Adrenal gland (tissue), 12 donors: Measurements from ENCODE around the gene WNT10A. TPM values are rescaled to one million over a fixed set of nuclear protein-coding genes. Genes with fewer than 3 reads are reported as not detected.

Source experiments
- DNase-seq, 7 donors: peaks; one replicate each; pipeline ENCODE4 v3.0.0-alpha.2; 2019 to 2020
- H3K27ac ChIP-seq, 5 donors: fragments of 200-600 bp; sonication (generic) in 4 of 5; 1 replicate in 3 of 5; 2 replicates in 2 of 5; pipeline versions ENCODE4 v1.5.1 to v1.8.0; 2016 to 2020; ENCODE audit warnings: mild to moderate bottlenecking in 1 of 5
- H3K27me3 ChIP-seq: fragments of 200-600 bp; 2 replicates; pipeline ENCODE4 v1.8.0; 2021
- H3K36me3 ChIP-seq, 2 donors: fragments of 200-600 bp; replicated peaks in 1 of 2; 1 replicate in 1 of 2; 2 replicates in 1 of 2; pipeline versions ENCODE4 v1.5.1 to v1.8.0; 2018 to 2022
- H3K4me1 ChIP-seq, 2 donors: fragments of 200-600 bp; replicated peaks in 1 of 2; 1 replicate in 1 of 2; 2 replicates in 1 of 2; pipeline versions ENCODE4 v1.5.1 to v1.8.0; 2018 to 2021
- H3K4me3 ChIP-seq, 4 donors: fragments of 200-600 bp; sonication (generic) in 3 of 4; one replicate each; pipeline ENCODE4 v1.5.1; 2016 to 2018
- H3K9me3 ChIP-seq, 3 donors: fragments of 200-600 bp; sonication (generic) in 1 of 3; replicated peaks in 1 of 3; 1 replicate in 2 of 3; 2 replicates in 1 of 3; pipeline versions ENCODE4 v1.5.1 to v1.8.0; 2016 to 2021
- POLR2A ChIP-seq, 2 donors: fragments of 450-650 bp; IDR thresholded peaks; one replicate each; pipeline ENCODE4 v1.6.1; 2017; ENCODE audit warnings: antibody characterized with exemption in 2 of 2, mild to moderate bottlenecking in 2 of 2, moderate library complexity in 1 of 2
- WGBS, 4 donors: extraction: QIAGEN DNeasy Blood & Tissue Kit in 2 of 4; methylation state at CpG; one replicate each; pipeline versions ENCODE4 v1.1.5 to v1.1.7; 2013 to 2017; 5-methylcytosine and 5-hydroxymethylcytosine counted together
- intact Hi-C, 2 donors: fragments of 100-400 bp; cut with DNase I; formaldehyde crosslinking; loops; one replicate each; pipeline versions ENCODE4 v1.14.1 to v1.15.0; 2022 to 2023
- polyA plus RNA-seq, 3 donors: library from polyadenylated mRNA; stranded (reverse); fragments of 200-250 nt in 2 of 3; fragments of 350-450 nt in 1 of 3; fragmentation: Illumina TruSeq in 1 of 3; extraction: RNeasy Lipid Tissue Mini Kit (QIAGEN cat#74804) in 1 of 3; gene quantifications; one replicate each; pipeline ENCODE4 v1.2.3, GENCODE V29; 2013 to 2014
- total RNA-seq, 9 donors: library from RNA; depleted of rRNA in 4 of 9; stranded (reverse); fragments of >200 nt in 4 of 9; fragments of 120-200 nt in 1 of 9; fragmentation: NEBNext Ultra II Directional in 1 of 9; extraction: Animal tissue kit (Norgen Biotek cat#: 25700) in 1 of 9; gene quantifications; one replicate each; pipeline versions ENCODE4 v1.1.0 to v1.2.4, GENCODE V29; 2013 to 2023
- TF ChIP-seq, protein P1 (sequence below), 6 experiments: fragments of 450-650 bp in 4 of 6; fragments of 200-600 bp in 2 of 6; sonication (generic) in 1 of 6; IDR thresholded peaks; 1 replicate in 5 of 6; 2 replicates in 1 of 6; pipeline versions ENCODE4 v1.5.1 to v1.8.0; 2016 to 2021; ENCODE audit warnings: antibody characterized with exemption in 6 of 6, mild to moderate bottlenecking in 2 of 6, moderate library complexity in 1 of 6
- donor health status: healthy with polysubstance abuse.
- donor health status: Bipolar disorder and iron deficiency.
- donor health status: DM: yes; HTN: yes; CAD: no.
- donor health status: DM: no; HTN: no; CAD: no.
- donor health status: DM: no; HTN: no; CAD: no.
- donor health status: DM: yes; HTN: yes; CAD: no.

The WNT10A gene
- total and polyA plus RNA-seq, 12 donors: 0.07 to 0.43 (median 0.19) TPM; not detected in 8

DNA sequence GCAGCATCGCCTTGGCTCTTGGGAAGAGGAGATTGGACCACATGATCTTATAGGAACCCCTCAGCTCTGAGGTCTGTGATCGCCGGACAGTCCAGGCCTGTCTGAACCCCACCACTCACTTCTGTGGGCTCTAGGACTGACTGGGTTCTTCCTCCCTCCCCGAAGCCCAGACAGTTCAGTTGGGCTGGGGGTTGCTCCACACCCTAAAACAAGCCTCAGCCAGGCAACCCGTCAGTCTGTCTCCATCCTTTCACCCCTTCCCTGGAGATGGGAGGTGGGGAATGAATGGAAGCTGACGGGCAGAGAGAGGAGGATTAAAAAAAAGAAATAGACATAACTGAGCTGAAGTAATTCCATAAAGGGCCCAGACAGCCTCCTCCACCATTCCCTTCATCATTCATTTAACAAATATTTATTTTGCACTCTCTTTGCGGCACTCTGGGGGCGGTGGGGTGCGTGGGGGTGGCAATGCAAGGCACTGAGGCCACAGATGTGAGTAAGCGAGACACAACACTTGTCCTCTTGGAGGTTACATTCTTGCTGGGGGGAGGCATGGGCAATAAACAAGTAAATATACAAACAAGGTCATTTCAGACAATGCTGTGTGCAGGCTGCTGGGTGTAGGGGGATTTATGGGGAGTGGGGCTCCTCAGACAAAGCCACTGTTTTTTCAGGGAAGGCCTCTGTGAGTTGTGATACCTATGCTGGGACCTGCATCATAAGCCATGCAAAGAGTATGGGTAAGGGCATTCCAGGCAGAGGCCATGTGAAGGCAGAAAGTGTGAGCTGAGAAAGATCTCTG, 12.9 kb downstream of the WNT10A start:
- no peaks in the 10 kb centered on the region for H3K9me3 ChIP-seq
- TF ChIP-seq, protein P1, sequence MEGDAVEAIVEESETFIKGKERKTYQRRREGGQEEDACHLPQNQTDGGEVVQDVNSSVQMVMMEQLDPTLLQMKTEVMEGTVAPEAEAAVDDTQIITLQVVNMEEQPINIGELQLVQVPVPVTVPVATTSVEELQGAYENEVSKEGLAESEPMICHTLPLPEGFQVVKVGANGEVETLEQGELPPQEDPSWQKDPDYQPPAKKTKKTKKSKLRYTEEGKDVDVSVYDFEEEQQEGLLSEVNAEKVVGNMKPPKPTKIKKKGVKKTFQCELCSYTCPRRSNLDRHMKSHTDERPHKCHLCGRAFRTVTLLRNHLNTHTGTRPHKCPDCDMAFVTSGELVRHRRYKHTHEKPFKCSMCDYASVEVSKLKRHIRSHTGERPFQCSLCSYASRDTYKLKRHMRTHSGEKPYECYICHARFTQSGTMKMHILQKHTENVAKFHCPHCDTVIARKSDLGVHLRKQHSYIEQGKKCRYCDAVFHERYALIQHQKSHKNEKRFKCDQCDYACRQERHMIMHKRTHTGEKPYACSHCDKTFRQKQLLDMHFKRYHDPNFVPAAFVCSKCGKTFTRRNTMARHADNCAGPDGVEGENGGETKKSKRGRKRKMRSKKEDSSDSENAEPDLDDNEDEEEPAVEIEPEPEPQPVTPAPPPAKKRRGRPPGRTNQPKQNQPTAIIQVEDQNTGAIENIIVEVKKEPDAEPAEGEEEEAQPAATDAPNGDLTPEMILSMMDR (IDR thresholded peaks at IDR 0.05): no peak
- TF ChIP-seq POLR2A (IDR thresholded peaks at IDR 0.05): no peak
- DNase-seq: no peak
- peak overlapping the region in 1 of 4 donors; percentile 49 for H3K4me3 ChIP-seq
- WGBS, 4 donors: 42 to 56% (median 45%) methylated on average over 6 to 10 of the region's 10 CpGs
- intact Hi-C loops: no loop called here
- H3K4me1 ChIP-seq: peaks cover 6 to 21% of the 10 kb centered on the region in 2 donors
- H3K27ac ChIP-seq: no peak overlapping the region
- H3K27me3 ChIP-seq: peaks cover 34% of the 10 kb centered on the region
- H3K36me3 ChIP-seq: no peaks in the 10 kb centered on the region

DNA sequence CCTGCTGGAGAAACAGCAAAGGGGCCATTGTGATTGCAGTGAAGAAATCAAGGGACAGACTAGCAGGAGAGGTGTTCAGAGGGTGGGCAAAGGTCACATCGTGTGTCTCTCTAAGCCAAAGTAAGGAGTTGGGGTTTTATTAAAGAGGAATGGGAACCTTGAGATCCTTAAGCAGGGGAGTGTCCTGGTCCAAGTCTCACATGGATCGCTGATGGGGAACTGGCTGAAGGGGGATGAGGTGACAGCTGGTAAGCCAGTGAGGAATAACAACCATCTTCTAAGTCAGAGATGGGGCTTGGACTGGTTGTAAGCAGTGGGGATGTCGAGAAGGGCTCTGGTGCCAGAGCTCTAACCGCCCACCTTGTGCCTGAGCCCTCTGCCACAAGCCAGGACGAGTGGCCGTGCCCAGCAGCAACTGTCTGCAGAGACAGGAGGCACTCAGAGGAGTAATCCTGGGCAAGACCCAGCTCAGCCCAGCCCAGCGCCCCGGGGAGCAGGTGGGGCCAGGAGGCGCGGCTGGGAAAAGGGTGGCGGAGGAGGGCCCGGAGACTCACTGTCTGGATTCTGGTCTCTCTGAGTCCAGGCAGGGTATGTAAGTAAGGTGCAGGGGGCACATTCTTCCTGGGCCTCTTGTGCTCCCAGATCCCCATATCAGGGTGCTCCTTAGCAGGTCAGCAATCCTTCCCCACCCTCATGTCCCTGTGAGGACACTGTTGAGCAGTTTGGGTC, 13.7 kb downstream of the WNT10A start:
- Histone ChIP-seq H3K4me3 (no peak overlapping the region), H3K4me1 (peaks cover 6 to 21% of the 10 kb centered on the region in 2 donors), H3K36me3 (no peaks in the 10 kb centered on the region), H3K9me3 (no peaks in the 10 kb centered on the region), H3K27ac (no peak overlapping the region), H3K27me3 (peaks cover 41% of the 10 kb centered on the region)
- DNase-seq: peak in 1 of 7 donors; percentile 35
- TF ChIP-seq, protein P1 (IDR thresholded peaks at IDR 0.05): no peak
- TF ChIP-seq POLR2A (IDR thresholded peaks at IDR 0.05): no peak
- 48 to 66% (median 61%) methylated on average over 5 to 12 of the region's 12 CpGs for WGBS, 4 donors
- intact Hi-C loops: no loop called here

DNA sequence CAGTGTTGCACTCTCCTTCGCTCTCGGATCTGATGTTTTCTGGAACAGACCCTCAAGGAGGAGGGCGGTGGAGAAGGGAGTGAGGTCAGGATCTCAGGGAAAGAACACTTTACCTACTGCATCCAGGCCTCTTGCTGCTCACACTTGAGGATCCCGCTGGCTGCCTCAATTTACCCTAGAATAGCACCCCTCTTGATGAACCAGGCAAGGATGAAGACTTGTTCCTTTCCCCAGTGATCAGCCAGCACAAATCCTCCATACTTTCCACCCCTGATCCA, 14.2 kb downstream of the WNT10A start:
- WGBS, 4 donors: 57 to 67% (median 63%) methylated on average over 1 to 4 of the region's 4 CpGs
- Histone ChIP-seq H3K27me3 (peaks cover 46% of the 10 kb centered on the region), H3K4me1 (peaks cover 6 to 21% of the 10 kb centered on the region in 2 donors), H3K27ac (no peak overlapping the region), H3K4me3 (no peak overlapping the region), H3K9me3 (no peaks in the 10 kb centered on the region), H3K36me3 (no peaks in the 10 kb centered on the region)
- peak in 1 of 7 donors; percentile 0 for DNase-seq
- intact Hi-C loops: loop anchor here in 1 of 2 donors (5.0 kb wide), 1 partner anchor 43 kb away; no protein-coding TSS in a partner anchor
- TF ChIP-seq, protein P1 (IDR thresholded peaks at IDR 0.05): no peak
- no peak for TF ChIP-seq POLR2A (IDR thresholded peaks at IDR 0.05)

DNA sequence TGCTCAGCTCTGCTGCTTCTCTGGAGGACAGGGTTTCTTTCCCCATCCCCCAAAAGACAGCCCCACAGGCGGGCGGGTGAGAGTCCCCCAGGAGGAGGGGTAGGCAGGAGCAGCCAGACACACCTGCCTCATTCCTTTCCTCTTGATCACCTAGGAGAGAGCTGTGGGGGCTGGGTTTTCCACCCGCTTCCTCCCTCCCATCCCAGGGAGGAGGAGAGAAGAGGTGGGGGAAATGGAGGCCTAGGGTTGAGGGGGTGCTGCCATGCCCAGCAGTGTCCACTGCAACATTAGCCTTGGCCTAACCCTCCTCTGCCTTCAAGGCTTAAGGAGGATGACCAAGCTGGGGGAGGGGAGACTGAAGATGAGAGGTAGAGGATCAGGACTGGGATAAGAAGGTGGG, 14.7 kb downstream of the WNT10A start:
- no peak overlapping the region for H3K4me3 ChIP-seq
- peaks cover 6 to 21% of the 10 kb centered on the region in 2 donors for H3K4me1 ChIP-seq
- H3K27ac ChIP-seq: no peak overlapping the region
- TF ChIP-seq POLR2A (IDR thresholded peaks at IDR 0.05): no peak
- peaks cover 48% of the 10 kb centered on the region for H3K27me3 ChIP-seq
- intact Hi-C loops: loop anchor here in 1 of 2 donors (5.0 kb wide), 1 partner anchor 43 kb away; no protein-coding TSS in a partner anchor
- H3K9me3 ChIP-seq: no peaks in the 10 kb centered on the region
- 44 to 58% (median 52%) methylated on average over 2 to 3 of the region's 3 CpGs for WGBS, 4 donors
- no peaks in the 10 kb centered on the region for H3K36me3 ChIP-seq
- DNase-seq: no peak
